Activated naive CD8-positive, alpha-beta T cell treated with anti-CD3 and anti-CD28 coated beads, Interleukin-2, amount 50 U/mL, for 24 hours (primary cell): ENCODE measurements around the gene FGF8.

ENCODE experiments used
- ATAC-seq: fragments of 150-1000 bp; cut with Tn5 transposase; one replicate; pipeline ENCODE4 v1.10.0; 2021
- DNase-seq: peaks from one replicate; pipeline ENCODE4 v3.0.0; 2021
- H3K27ac Mint-ChIP-seq: one replicate; pipeline ENCODE4 v1.8.0; 2021; ENCODE audit warnings: mild to moderate bottlenecking, mixed read lengths
- H3K27me3 Mint-ChIP-seq: one replicate; pipeline ENCODE4 v1.8.0; 2021; ENCODE audit warnings: mixed read lengths
- H3K36me3 Mint-ChIP-seq: one replicate; pipeline ENCODE4 v1.8.0; 2021; ENCODE audit warnings: low read depth, mixed read lengths
- H3K4me1 Mint-ChIP-seq: one replicate; pipeline ENCODE4 v1.8.0; 2021; ENCODE audit warnings: mixed read lengths
- H3K4me3 Mint-ChIP-seq: one replicate; pipeline ENCODE4 v1.8.0; 2021; ENCODE audit warnings: mild to moderate bottlenecking, moderate library complexity, mixed read lengths
- H3K9me3 Mint-ChIP-seq: one replicate; pipeline ENCODE4 v1.8.0; 2021; ENCODE audit warnings: mixed read lengths

Gene FGF8

GRCh38 chr10:101745074-101745696 is 30.7 kb downstream of the FGF8 start:
- ATAC-seq (no peak), DNase-seq (no peak)
- no peak overlapping the region for H3K27ac Mint-ChIP-seq
- no peaks in the 10 kb centered on the region for H3K36me3 Mint-ChIP-seq
- H3K27me3 Mint-ChIP-seq, result peaks cover 13% of the 10 kb centered on the region
- H3K4me1 Mint-ChIP-seq, result no peaks in the 10 kb centered on the region
- no peak overlapping the region for H3K4me3 Mint-ChIP-seq
- no peaks in the 10 kb centered on the region for H3K9me3 Mint-ChIP-seq

GRCh38 chr10:101744267-101744666 is 31.6 kb downstream of the FGF8 start:
- DNase-seq (no peak), ATAC-seq (no peak)
- Mint-ChIP-seq H3K36me3 (no peaks in the 10 kb centered on the region), H3K4me1 (no peaks in the 10 kb centered on the region), H3K9me3 (no peaks in the 10 kb centered on the region), H3K4me3 (no peak overlapping the region), H3K27ac (no peak overlapping the region), H3K27me3 (peaks cover 15% of the 10 kb centered on the region)

GRCh38 chr10:101741938-101742337 is 34.0 kb downstream of the FGF8 start:
- no peak overlapping the region for H3K4me3 Mint-ChIP-seq
- DNase-seq (no peak), ATAC-seq (no peak)
- no peaks in the 10 kb centered on the region for H3K9me3 Mint-ChIP-seq
- no peak overlapping the region for H3K27ac Mint-ChIP-seq
- H3K36me3 Mint-ChIP-seq, result no peaks in the 10 kb centered on the region
- H3K4me1 Mint-ChIP-seq, result no peaks in the 10 kb centered on the region
- H3K27me3 Mint-ChIP-seq, result peaks cover 15% of the 10 kb centered on the region

- no peak overlapping the region for H3K4me3 Mint-ChIP-seq
- H3K9me3 Mint-ChIP-seq, result no peaks in the 10 kb centered on the region
- DNase-seq, result no peak
- no peaks in the 10 kb centered on the region for H3K36me3 Mint-ChIP-seq
- no peak overlapping the region for H3K27ac Mint-ChIP-seq
- no peak for ATAC-seq
- no peaks in the 10 kb centered on the region for H3K4me1 Mint-ChIP-seq
- H3K27me3 Mint-ChIP-seq, result peaks cover 20% of the 10 kb centered on the region
Measured at GRCh38 chr10:101736666-101737065, 39.2 kb downstream of the FGF8 start.

- H3K27ac Mint-ChIP-seq, result no peak overlapping the region
- no peaks in the 10 kb centered on the region for H3K4me1 Mint-ChIP-seq
- peaks cover 17% of the 10 kb centered on the region for H3K27me3 Mint-ChIP-seq
- no peak for DNase-seq
- no peaks in the 10 kb centered on the region for H3K36me3 Mint-ChIP-seq
- H3K9me3 Mint-ChIP-seq, result no peaks in the 10 kb centered on the region
- no peak overlapping the region for H3K4me3 Mint-ChIP-seq
- ATAC-seq, result no peak
Measured at GRCh38 chr10:101732096-101732495, 43.8 kb downstream of the FGF8 start.

- H3K36me3 Mint-ChIP-seq, result no peaks in the 10 kb centered on the region
- no peaks in the 10 kb centered on the region for H3K9me3 Mint-ChIP-seq
- DNase-seq (no peak), ATAC-seq (no peak)
- no peak overlapping the region for H3K27ac Mint-ChIP-seq
- peaks cover 2% of the 10 kb centered on the region for H3K27me3 Mint-ChIP-seq
- H3K4me3 Mint-ChIP-seq, result no peak overlapping the region
- no peaks in the 10 kb centered on the region for H3K4me1 Mint-ChIP-seq
Measured at GRCh38 chr10:101726115-101726387, 49.9 kb downstream of the FGF8 start.

- no peak for ATAC-seq
- no peak overlapping the region for H3K27ac Mint-ChIP-seq
- H3K27me3 Mint-ChIP-seq, result peaks cover 2% of the 10 kb centered on the region
- H3K4me1 Mint-ChIP-seq, result no peaks in the 10 kb centered on the region
- no peaks in the 10 kb centered on the region for H3K36me3 Mint-ChIP-seq
- no peak for DNase-seq
- no peak overlapping the region for H3K4me3 Mint-ChIP-seq
- no peaks in the 10 kb centered on the region for H3K9me3 Mint-ChIP-seq
Measured at GRCh38 chr10:101725296-101726114, 50.4 kb downstream of the FGF8 start.

- Mint-ChIP-seq H3K36me3 (no peaks in the 10 kb centered on the region), H3K9me3 (no peaks in the 10 kb centered on the region), H3K4me1 (no peaks in the 10 kb centered on the region), H3K27me3 (peaks cover 4% of the 10 kb centered on the region), H3K27ac (no peak overlapping the region), H3K4me3 (no peak overlapping the region)
- DNase-seq, result no peak
- ATAC-seq, result no peak
Measured at GRCh38 chr10:101724446-101724845, 51.5 kb downstream of the FGF8 start.

GRCh38 chr10:101723176-101723575 is 52.7 kb downstream of the FGF8 start:
- no peak for DNase-seq
- H3K9me3 Mint-ChIP-seq, result no peaks in the 10 kb centered on the region
- no peaks in the 10 kb centered on the region for H3K36me3 Mint-ChIP-seq
- peaks cover 6% of the 10 kb centered on the region for H3K27me3 Mint-ChIP-seq
- no peak overlapping the region for H3K27ac Mint-ChIP-seq
- no peak for ATAC-seq
- H3K4me3 Mint-ChIP-seq, result no peak overlapping the region
- no peaks in the 10 kb centered on the region for H3K4me1 Mint-ChIP-seq

- Mint-ChIP-seq H3K36me3 (no peaks in the 10 kb centered on the region), H3K27ac (no peak overlapping the region), H3K27me3 (peaks cover 6% of the 10 kb centered on the region), H3K9me3 (no peaks in the 10 kb centered on the region), H3K4me3 (no peak overlapping the region), H3K4me1 (peaks cover 6% of the 10 kb centered on the region)
- DNase-seq, result no peak
- no peak for ATAC-seq
Measured at GRCh38 chr10:101721806-101722205, 54.1 kb downstream of the FGF8 start.

GRCh38 chr10:101720606-101721230 is 55.2 kb downstream of the FGF8 start:
- H3K4me3 Mint-ChIP-seq, result no peak overlapping the region
- no peak for ATAC-seq
- no peaks in the 10 kb centered on the region for H3K36me3 Mint-ChIP-seq
- DNase-seq, result no peak
- H3K9me3 Mint-ChIP-seq, result no peaks in the 10 kb centered on the region
- H3K4me1 Mint-ChIP-seq, result peaks cover 10% of the 10 kb centered on the region
- no peak overlapping the region for H3K27ac Mint-ChIP-seq
- peaks cover 7% of the 10 kb centered on the region for H3K27me3 Mint-ChIP-seq
